22Rv1 (cell line): Measurements from ENCODE around the gene C10orf53.

Source experiments
- ZFX ChIP-seq: fragments of 450-650 bp; IDR thresholded peaks from 2 replicates; pipeline ENCODE4 v1.6.1; 2017; ENCODE audit warnings: antibody characterized with exemption, borderline replicate concordance
- TF ChIP-seq, protein P1 (sequence below): fragments of 450-650 bp; IDR thresholded peaks from 2 replicates; pipeline ENCODE4 v1.5.1; 2017; ENCODE audit warnings: mild to moderate bottlenecking

GRCh38 chr10:49713266-49713665 lies 33.8 kb downstream of the C10orf53 start:
- TF ChIP-seq, protein P1, sequence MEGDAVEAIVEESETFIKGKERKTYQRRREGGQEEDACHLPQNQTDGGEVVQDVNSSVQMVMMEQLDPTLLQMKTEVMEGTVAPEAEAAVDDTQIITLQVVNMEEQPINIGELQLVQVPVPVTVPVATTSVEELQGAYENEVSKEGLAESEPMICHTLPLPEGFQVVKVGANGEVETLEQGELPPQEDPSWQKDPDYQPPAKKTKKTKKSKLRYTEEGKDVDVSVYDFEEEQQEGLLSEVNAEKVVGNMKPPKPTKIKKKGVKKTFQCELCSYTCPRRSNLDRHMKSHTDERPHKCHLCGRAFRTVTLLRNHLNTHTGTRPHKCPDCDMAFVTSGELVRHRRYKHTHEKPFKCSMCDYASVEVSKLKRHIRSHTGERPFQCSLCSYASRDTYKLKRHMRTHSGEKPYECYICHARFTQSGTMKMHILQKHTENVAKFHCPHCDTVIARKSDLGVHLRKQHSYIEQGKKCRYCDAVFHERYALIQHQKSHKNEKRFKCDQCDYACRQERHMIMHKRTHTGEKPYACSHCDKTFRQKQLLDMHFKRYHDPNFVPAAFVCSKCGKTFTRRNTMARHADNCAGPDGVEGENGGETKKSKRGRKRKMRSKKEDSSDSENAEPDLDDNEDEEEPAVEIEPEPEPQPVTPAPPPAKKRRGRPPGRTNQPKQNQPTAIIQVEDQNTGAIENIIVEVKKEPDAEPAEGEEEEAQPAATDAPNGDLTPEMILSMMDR = no peak
- no peak for TF ChIP-seq ZFX
